ENCODE measurements around the gene FEV.

Gene FEV

DNA sequence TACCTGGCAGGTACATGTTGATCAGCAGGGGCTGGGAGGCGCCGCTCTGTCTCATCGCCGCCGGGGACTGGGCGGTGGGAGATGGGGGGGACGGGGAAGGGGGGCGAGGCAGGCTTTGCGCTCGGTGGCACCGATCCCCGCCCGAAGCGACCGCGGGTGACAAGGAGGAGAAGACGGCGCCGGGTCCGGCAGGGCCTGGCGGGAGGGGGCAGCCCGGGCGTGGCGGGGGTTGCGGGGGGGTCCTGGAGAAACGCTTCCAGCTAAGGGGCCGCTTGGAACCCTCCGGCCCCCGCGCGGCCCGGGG is at the start of gene FEV:
TSS of gene FEV (minus strand) at position 164 of the 304 bp plus-strand sequence. CDS start at position 55, 109 bp downstream.
- Mint-ChIP-seq H3K27ac (no peak within 1 kb of the TSS), H3K27me3 (peaks cover 82% of the 10 kb centered on the region)

DNA sequence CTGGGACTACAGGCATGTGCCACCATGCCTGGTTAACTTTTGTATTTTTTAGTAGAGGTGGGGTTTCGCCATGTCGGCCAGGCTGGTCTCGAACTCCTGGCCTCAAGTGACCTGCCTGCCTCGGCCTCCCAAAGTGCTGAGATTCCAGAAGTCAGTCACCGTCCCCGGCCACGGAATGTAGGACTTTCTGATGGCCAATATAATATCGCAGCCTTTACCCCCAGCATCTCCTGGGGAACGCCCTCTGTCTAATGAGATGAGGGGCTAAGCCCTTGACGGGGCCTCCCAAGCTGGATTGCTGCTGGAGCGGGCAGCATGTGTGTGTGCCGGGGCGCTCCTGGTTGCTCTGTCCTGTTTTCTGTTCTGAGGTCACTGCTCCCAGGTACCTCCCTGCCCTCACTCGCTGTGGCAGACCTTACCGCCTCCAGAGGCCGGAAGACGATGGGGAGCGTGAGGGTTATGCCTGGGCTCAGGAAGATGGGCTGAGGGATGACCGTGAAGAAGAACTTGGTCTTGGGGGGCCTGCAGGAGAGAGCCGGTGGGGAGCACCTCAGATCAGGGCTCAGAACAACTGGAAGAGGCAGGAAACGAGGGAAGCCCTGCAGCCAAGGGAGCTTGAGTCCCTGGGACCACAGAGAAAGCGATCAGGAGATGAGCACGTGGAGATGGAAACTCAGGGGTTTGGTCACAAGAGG is 47.2 kb upstream of the FEV start:
- no peaks in the 10 kb centered on the region for H3K9me3 Mint-ChIP-seq
- H3K36me3 Mint-ChIP-seq (ENCODE audit: low read depth), result no peaks in the 10 kb centered on the region
- H3K27ac Mint-ChIP-seq, result no peak overlapping the region
- H3K27me3 Mint-ChIP-seq, result peaks cover 45% of the 10 kb centered on the region
- no peaks in the 10 kb centered on the region for H3K4me1 Mint-ChIP-seq (ENCODE audit: low read depth)
- no peak overlapping the region for H3K4me3 Mint-ChIP-seq

More for the DNA sequence above, at the start of gene FEV:
- Mint-ChIP-seq H3K4me1 (ENCODE audit: low read depth) (peaks cover 32% of the 10 kb centered on the region), H3K9me3 (no peaks in the 10 kb centered on the region), H3K36me3 (ENCODE audit: low read depth) (no peaks in the 10 kb centered on the region), H3K4me3 (peak within 1 kb of the TSS; percentile 23)

DNA sequence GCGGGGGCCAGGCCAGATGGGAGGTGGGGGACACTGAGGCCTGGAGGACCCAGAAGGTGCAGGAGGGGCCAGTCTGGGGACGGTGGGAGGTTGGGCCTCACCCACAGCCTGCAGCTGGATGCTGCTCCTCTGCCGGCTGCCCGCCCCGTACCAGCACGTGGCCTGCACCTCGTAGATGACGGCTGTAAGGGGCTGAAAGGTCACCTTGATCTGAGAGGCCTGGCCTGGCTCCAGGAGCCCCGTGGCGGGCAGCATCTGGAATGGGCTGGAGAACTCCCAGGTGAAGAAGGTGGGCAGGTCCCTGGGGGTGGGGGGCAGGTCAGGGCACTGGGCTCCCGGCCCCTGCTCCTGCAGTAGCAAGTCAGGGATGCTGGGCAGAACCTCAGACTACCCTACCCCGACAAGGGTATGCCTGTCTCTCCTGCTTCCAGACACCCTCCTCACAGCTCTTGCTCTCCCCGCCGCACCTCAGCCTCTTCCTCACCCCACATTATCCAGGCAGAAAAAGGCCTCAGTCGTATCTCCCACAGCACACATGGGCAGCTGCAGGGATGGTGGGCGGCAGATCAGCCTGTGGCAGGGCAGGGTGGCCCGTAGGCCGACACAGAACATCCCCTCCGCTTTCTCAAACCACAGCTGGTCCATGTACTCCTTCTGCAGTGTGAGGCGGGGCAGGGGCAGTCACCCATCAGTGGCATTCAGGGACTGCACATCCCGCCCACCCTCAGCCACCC is 46.2 kb upstream of the FEV start:
- Mint-ChIP-seq H3K4me3 (no peak overlapping the region), H3K4me1 (ENCODE audit: low read depth) (no peaks in the 10 kb centered on the region), H3K9me3 (no peaks in the 10 kb centered on the region), H3K27me3 (peaks cover 44% of the 10 kb centered on the region), H3K36me3 (ENCODE audit: low read depth) (no peaks in the 10 kb centered on the region), H3K27ac (no peak overlapping the region)

DNA sequence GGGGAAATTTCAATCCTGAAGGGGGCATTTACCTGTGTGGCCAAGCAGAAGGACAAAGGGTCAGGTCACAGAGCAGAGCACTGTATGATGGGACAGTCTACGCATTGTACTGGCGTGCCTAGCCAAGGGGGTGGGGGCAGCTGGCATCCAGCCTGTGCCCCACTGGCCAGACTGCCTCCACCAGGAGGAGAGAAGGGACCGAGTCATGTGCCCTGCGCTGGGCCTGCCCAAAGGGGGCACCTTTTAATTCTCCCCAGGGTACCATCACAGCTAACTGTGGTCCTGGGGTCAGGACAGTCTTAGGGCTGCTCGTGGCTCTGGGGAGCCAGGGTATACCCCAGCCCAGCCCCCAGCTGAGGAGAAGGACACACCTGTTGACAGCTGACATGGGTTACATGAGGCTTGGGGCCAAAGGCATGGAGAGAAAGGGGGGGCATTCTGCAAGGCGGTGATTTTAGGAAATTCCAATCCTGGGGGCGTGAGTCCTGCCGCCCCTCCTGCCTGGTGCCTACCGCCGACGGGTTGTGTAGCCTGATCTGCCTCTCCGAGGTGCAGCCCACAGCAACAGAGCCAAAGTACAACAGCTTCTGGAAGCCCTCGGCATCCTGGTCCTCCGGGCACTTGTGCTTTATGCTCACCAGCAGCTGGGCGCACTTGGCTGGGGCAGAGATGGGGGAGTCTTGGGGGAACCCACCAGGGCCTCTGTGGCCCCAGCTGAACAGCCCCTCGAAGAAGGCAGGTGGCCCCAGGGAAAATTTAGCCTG is 45.4 kb upstream of the FEV start:
- Mint-ChIP-seq H3K27ac (no peak overlapping the region), H3K4me1 (ENCODE audit: low read depth) (no peaks in the 10 kb centered on the region), H3K4me3 (no peak overlapping the region), H3K36me3 (ENCODE audit: low read depth) (no peaks in the 10 kb centered on the region), H3K9me3 (no peaks in the 10 kb centered on the region), H3K27me3 (peaks cover 38% of the 10 kb centered on the region)

DNA sequence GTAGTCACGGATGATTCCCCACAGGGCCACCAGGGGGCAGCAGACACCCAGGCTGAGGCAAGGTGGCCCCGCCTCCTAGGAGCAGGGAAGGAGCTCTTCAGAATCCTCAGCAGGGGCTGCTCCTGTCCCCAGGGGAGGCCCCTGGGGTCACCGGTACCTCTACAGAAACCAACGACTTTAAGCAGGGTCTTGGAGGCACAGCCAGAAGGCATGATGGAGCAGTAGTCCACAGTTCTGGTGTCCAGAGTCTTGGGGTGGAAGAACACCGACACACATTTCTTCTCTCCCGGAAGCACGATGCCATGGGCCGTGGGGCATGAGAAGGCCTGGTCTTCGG is 44.8 kb upstream of the FEV start:
- Mint-ChIP-seq H3K4me3 (no peak overlapping the region), H3K27me3 (peaks cover 32% of the 10 kb centered on the region), H3K9me3 (no peaks in the 10 kb centered on the region), H3K27ac (no peak overlapping the region), H3K36me3 (ENCODE audit: low read depth) (no peaks in the 10 kb centered on the region), H3K4me1 (ENCODE audit: low read depth) (no peaks in the 10 kb centered on the region)

DNA sequence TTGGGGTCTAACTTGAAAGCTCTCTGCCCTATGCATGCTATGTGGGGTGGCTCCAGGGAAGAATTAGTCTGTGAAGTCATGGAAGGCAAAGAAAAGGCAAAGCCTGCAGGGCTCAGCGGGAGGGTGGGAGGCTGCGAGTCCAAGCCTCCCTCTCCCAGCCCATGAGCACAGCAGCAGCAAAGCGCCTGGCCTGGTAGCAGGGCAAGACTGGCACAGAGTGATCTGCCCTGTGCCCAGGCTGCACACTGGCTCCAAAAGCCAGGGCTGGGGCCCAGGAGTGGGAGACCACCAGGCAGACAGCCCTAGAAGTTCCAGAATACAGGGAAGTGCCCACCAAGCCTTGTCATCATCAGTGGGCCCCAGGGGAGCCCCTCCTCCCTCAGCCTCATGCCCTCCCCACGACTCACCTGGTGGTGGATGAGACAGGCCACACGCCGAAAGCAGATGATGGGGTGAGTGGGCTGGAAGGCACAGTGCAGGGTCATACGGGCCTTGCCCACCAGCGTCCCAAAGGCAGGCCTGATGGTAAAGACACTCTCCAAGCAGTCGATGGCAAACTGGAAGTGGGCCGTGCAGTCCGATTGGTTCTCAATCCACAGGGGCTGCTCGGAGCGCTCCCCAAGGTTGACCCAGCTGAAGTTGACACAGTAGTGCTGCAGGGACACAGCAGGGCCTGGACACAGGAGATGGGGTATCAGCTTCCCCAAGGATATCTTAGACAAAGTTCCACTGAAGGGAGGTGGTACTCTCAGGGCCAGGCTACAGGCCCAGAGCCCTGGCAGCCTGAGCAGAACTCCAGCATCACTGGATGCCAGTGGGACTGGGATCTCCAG is 44.2 kb upstream of the FEV start:
- H3K4me1 Mint-ChIP-seq (ENCODE audit: low read depth), result no peaks in the 10 kb centered on the region
- H3K36me3 Mint-ChIP-seq (ENCODE audit: low read depth), result no peaks in the 10 kb centered on the region
- no peaks in the 10 kb centered on the region for H3K9me3 Mint-ChIP-seq
- H3K27ac Mint-ChIP-seq, result no peak overlapping the region
- peaks cover 27% of the 10 kb centered on the region for H3K27me3 Mint-ChIP-seq
- no peak overlapping the region for H3K4me3 Mint-ChIP-seq

DNA sequence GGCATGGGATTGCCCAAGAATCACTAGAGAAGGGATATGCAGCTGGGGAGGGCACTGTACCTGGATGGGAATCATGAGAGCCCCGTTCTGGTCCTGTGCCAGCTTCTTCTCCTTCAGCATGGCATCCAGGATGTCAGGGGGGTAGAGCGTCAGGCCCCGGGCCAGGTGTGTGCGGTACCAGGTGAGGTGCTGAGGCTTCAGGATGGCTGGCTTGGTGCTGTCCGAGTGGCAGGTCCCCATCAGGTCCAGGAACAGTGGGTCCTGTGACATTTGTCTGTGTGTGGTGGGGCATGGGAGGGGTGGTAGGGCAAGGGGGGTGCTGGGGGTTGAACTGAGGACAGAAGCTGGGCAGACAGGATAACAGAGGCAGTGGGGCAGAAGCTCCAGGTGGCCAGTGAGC is 43.2 kb upstream of the FEV start:
- peaks cover 19% of the 10 kb centered on the region for H3K27me3 Mint-ChIP-seq
- no peaks in the 10 kb centered on the region for H3K36me3 Mint-ChIP-seq (ENCODE audit: low read depth)
- H3K27ac Mint-ChIP-seq, result no peak overlapping the region

DNA sequence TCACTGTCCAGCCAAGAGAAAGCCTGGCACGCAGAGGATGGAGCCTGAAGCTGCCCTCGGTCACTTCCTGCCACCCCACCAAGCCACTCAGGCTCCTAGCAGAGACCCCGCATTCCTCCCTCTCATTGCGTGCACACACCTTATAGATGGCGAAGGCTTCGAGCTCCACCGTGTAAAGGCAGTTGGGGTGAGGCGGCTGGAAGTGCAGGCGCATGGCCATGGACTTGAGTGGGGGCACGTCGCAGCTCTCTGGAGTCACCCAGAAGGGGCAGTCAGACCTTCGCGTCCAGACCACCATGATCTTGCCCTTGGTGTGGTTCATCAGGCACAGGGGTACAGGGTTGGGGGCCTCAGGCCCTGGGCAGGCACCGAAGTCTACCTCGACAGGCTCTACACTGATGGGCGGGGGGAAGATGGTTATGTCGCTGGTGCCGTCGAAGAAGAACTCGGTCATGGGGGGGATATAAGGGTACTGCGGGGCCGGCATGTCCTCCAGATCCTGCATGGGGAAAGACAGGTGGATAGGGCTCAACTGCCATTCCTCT is 42.6 kb upstream of the FEV start:
- H3K27ac Mint-ChIP-seq, result no peak overlapping the region
- no peaks in the 10 kb centered on the region for H3K4me1 Mint-ChIP-seq (ENCODE audit: low read depth)
- no peaks in the 10 kb centered on the region for H3K9me3 Mint-ChIP-seq
- peaks cover 16% of the 10 kb centered on the region for H3K27me3 Mint-ChIP-seq
- no peaks in the 10 kb centered on the region for H3K36me3 Mint-ChIP-seq (ENCODE audit: low read depth)
- no peak overlapping the region for H3K4me3 Mint-ChIP-seq

More for the DNA sequence above, 43.2 kb upstream of the FEV start:
- H3K4me3 Mint-ChIP-seq, result no peak overlapping the region
- no peaks in the 10 kb centered on the region for H3K4me1 Mint-ChIP-seq (ENCODE audit: low read depth)
- no peaks in the 10 kb centered on the region for H3K9me3 Mint-ChIP-seq

DNA sequence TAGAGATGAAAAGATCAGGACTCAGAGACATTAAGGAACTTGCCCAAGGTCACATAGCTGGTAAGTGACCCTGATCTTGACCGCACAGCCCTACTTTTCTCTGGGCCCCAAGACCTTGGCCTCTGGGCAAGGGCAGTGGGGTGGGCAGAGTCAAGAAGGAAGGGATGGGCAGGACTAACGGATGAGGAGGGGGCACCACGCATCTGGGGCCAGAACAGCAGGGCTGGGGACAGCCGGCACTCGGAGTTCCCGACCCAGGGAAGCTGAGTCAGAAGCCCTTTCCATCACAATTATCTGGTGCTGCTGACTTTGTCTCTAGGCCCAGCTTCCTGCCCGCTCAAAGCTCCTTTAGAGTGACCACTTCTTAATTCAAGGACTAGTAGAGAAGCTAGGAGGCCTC is 42.0 kb upstream of the FEV start:
- Mint-ChIP-seq H3K9me3 (no peaks in the 10 kb centered on the region), H3K4me1 (ENCODE audit: low read depth) (no peaks in the 10 kb centered on the region), H3K4me3 (no peak overlapping the region), H3K27ac (no peak overlapping the region), H3K36me3 (ENCODE audit: low read depth) (no peaks in the 10 kb centered on the region), H3K27me3 (peaks cover 11% of the 10 kb centered on the region)

DNA sequence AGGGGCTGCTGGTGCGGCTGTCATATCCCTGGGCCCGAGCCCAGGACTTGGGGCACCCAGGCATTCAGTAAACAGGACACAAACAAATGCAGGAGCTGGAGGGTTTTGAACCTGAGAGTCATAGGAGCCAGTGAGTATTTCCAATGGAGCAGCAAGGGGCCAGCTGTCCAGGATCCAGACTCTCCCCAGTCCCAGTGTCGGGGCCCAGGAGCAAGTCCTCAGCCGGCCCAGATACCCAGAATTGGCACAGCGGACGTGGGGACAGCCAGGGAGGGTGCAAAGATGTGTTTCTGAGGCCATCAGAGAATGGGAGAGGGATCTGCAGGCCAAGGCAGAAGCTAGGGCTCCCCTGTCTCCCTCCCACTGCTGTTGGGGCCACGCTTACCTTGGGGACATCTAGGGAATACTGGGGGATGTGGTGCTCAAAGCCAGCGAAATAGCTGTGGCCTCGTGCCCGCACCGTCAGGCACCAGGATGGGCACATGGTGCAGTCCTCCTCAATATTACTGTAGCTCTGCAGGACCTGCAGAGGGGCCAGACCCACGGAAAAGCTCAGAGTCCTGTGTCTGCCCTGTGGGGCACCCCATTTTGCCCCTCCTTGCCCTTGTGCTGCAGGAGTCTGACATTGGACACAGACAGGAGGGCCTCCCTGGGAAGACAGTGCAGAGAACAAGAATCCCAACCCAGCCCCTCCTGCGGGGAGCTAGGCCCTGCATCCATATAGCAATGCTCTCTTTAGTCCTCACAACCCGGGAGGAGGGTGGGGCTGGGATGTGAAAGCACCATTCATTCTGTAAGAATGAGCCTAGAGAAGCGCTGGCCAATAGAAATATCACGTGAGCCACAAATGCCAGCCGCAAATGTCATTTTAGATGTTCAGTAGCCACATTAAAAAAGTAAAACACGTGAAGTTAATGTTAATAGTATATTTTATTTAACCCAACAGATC is 40.9 kb upstream of the FEV start:
- no peak overlapping the region for H3K27ac Mint-ChIP-seq
- H3K4me3 Mint-ChIP-seq, result no peak overlapping the region

DNA sequence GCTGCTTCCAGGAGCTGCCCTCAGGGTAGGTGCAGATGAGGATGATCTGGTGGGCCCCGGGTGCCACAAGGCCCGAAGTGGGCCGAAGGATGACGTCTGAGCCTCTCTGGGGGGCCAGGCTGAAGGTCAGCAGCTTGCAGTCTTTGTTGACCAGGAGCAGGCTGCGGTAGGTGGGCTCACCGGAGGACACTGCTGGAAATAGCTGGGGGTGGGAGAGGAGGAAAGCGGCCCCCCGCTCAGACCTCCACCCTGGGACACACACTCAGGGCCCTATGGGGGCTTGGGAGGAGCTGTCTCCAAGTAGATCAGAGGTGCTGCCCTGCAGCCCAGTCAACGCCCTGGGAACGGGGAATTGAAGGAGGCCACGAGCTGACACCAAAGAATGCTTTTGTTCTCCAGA is 39.1 kb upstream of the FEV start:
- no peaks in the 10 kb centered on the region for H3K27me3 Mint-ChIP-seq
- no peak overlapping the region for H3K27ac Mint-ChIP-seq
- no peaks in the 10 kb centered on the region for H3K9me3 Mint-ChIP-seq
- no peaks in the 10 kb centered on the region for H3K36me3 Mint-ChIP-seq (ENCODE audit: low read depth)
- no peak overlapping the region for H3K4me3 Mint-ChIP-seq
- no peaks in the 10 kb centered on the region for H3K4me1 Mint-ChIP-seq (ENCODE audit: low read depth)

More for the DNA sequence above, 40.9 kb upstream of the FEV start:
- H3K9me3 Mint-ChIP-seq, result no peaks in the 10 kb centered on the region
- no peaks in the 10 kb centered on the region for H3K4me1 Mint-ChIP-seq (ENCODE audit: low read depth)
- H3K27me3 Mint-ChIP-seq, result peaks cover 5% of the 10 kb centered on the region
- H3K36me3 Mint-ChIP-seq (ENCODE audit: low read depth), result no peaks in the 10 kb centered on the region

DNA sequence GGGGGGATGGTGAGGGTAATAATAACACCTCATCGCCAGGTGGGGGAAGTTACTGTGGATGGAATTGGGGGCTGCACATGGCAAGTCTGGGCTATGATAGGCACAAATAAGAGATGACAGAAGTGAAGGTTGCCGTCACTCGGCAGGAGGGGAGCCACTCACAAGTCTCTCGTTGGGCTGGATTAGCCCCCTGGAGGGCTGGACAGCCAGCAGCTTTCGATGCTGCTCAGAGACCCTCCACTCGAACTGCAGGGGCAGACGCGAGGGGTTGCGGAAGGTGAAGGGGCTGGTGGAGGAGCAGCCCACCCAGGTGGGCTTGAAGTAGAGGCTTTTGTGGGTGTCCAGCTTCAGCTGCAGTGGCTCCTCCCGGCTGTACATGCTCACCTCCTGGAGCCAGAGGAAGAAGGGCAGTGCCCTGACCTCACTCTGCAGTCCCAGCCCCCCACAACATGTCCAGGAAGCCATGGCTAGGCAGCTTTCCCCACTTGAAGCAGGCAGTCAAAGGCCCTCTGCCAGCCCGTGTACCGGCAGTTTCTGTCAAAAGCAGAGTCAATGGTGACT is 38.1 kb upstream of the FEV start:
- H3K9me3 Mint-ChIP-seq, result no peaks in the 10 kb centered on the region
- H3K27ac Mint-ChIP-seq, result no peak overlapping the region
- no peaks in the 10 kb centered on the region for H3K36me3 Mint-ChIP-seq (ENCODE audit: low read depth)
- no peaks in the 10 kb centered on the region for H3K4me1 Mint-ChIP-seq (ENCODE audit: low read depth)
- H3K4me3 Mint-ChIP-seq, result no peak overlapping the region
- H3K27me3 Mint-ChIP-seq, result no peaks in the 10 kb centered on the region

DNA sequence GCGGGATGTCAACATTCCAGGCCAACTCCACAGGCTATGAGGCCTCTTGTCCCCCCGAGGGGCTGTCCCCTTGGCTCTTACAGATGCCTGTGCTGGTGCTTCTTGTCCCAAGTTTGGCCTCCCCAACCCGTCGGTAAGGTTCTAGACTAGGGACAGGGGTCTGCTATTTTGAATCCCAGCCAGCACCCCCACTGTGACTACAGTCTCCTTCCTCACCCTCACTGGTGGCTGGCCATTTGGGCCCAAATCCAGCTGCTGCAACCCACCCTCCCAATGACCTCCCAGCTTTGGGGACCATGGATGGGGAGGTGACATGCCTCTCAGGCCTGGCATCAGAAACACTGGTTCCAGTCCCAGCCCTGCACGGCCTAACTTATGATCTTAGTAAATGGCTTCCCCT is 37.6 kb upstream of the FEV start:
- Mint-ChIP-seq H3K9me3 (no peaks in the 10 kb centered on the region), H3K27me3 (no peaks in the 10 kb centered on the region), H3K27ac (no peak overlapping the region), H3K36me3 (ENCODE audit: low read depth) (no peaks in the 10 kb centered on the region), H3K4me1 (ENCODE audit: low read depth) (no peaks in the 10 kb centered on the region), H3K4me3 (no peak overlapping the region)
